GM19023 (cell line): ENCODE data around the gene SLC13A3.

ENCODE experiments used
- ATAC-seq: cut with Tn5 transposase; IDR thresholded peaks from one replicate; pipeline ENCODE4 v1.9.1; 2021; ENCODE audit warnings: mild to moderate bottlenecking, moderate library complexity; ENCODE audit not compliant: unreplicated experiment

SLC13A3 gene

GRCh38 chr20:46559685-46560440, 91.4 kb downstream of the SLC13A3 start:
- ATAC-seq: no peak

- ATAC-seq: no peak
Observed at GRCh38 chr20:46559001-46559400, 92.3 kb downstream of the SLC13A3 start.

GRCh38 chr20:46558511-46558959, 92.7 kb downstream of the SLC13A3 start:
- ATAC-seq: no peak

- no peak for ATAC-seq
Observed at GRCh38 chr20:46557231-46557956, 93.9 kb downstream of the SLC13A3 start.

GRCh38 chr20:46555370-46555956, 95.8 kb downstream of the SLC13A3 start:
- no peak for ATAC-seq

- no peak for ATAC-seq
Observed at GRCh38 chr20:46554828-46555227, 96.4 kb downstream of the SLC13A3 start.

GRCh38 chr20:46553926-46554325, 97.3 kb downstream of the SLC13A3 start:
- ATAC-seq: no peak

- ATAC-seq: no peak
Observed at GRCh38 chr20:46552460-46553420, 98.5 kb downstream of the SLC13A3 start.

GRCh38 chr20:46551522-46552381, 99.5 kb downstream of the SLC13A3 start:
- no peak for ATAC-seq

- ATAC-seq: no peak
Observed at GRCh38 chr20:46550461-46550860, 100.8 kb downstream of the SLC13A3 start, which contains the start of gene OCSTAMP. Gene OCSTAMP (minus strand): TSS chr20:46550654. CDS start chr20:46550560, 94 bp downstream.

GRCh38 chr20:46549188-46549972, 101.9 kb downstream of the SLC13A3 start:
- ATAC-seq: no peak

- no peak for ATAC-seq
Observed at GRCh38 chr20:46548688-46549087, 102.6 kb downstream of the SLC13A3 start.

- no peak for ATAC-seq
Observed at GRCh38 chr20:46547995-46548394, 103.3 kb downstream of the SLC13A3 start.

GRCh38 chr20:46546936-46547335, 104.3 kb downstream of the SLC13A3 start:
- no peak for ATAC-seq

- ATAC-seq: no peak
Observed at GRCh38 chr20:46546298-46546697, 105.0 kb downstream of the SLC13A3 start.

GRCh38 chr20:46545827-46546138, 105.5 kb downstream of the SLC13A3 start:
- no peak for ATAC-seq

GRCh38 chr20:46545077-46545826, 106.0 kb downstream of the SLC13A3 start:
- ATAC-seq: no peak

GRCh38 chr20:46544576-46544975, 106.7 kb downstream of the SLC13A3 start:
- ATAC-seq: no peak
